NCI-H226 (cell line): ENCODE measurements around the gene GAPT.

ENCODE experiments used
- DNase-seq: peaks from one replicate; pipeline ENCODE4 v3.0.0-alpha.2; 2015

Gene GAPT

DNA sequence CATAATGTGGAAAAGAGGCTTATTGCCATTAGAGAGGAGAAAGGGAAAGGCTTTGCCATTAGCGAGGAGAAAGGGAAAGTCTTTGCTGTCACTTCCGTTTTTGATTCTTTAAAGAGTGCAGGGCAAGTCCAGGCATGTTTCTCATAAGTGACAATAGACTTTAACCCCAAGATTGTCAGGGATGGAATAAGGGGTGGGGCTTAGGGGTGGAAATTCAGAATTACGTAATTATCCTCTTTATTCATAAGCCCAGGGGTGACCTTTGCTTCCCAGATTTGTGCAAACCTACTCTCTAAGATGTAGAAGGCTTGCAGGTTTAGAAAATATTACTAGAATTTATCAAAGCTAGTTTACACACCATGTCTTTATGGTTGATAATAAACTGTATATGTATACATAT lies 29.1 kb upstream of the GAPT start:
- DNase-seq, result no peak

DNA sequence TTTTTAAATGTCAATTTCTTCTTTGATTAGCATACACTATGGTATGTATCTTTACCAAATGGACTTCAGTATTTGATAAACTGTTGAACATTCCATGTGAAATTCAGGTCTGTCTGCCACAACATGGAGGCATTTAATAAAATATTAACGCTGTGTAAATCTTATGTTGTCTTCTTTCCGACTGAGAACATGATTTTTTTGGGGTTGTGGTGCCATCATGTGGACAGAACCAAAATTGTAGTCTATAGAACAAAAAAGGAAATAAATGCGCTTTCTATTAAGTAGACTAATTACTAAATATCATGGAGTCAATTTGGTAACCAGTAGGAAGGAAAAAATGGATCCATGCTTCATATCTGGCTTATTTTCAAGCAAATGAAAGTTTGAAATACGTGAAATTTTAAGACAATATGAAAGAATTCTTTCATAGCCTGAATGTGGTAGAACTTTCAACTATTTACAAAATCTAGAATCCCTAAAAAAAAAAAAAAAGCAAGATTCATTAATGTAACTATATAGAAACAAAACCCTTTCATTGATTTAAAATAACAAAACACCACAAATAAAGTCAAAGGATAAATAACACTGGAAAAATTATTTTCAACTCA lies 28.5 kb upstream of the GAPT start:
- peak; percentile 45 for DNase-seq

DNA sequence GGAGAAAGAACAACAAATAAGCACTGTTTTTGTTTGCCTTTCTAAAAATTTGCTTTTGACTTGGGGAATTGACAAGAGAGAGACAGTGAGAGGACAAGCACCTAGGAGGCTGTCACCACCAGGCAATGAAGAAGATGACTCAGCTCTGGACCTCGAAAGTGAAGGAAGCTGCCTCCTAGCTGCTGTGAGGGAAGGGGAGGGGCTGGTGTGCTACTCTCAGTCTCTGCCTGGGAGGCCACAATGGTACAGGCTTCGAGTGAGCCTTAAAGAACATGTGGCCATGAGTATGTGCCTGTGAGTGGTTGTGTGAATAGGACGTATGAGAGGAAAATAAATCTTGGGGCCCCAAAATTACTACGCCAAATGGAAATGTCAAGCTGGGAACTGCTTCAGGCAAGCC lies 24.3 kb upstream of the GAPT start:
- peak; percentile 57 for DNase-seq

DNA sequence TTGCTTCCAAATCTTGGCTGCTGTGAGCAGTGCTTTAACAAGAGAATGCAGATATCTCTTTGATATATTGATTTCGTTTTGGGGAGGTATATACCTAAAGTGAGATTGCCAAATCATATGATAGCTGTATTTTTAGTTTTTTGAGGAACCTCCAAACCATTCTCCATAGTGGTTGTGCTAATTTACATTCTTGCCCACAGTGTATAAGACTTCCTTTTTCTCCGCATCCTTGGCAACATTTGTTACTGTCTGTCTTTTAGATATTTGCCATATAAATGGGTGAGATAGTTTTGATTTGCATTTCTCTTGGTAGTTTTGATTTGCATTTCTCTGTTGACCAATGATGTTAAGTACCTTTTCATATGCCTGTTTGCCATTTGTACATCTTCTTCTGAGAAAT lies 21.3 kb upstream of the GAPT start:
- no peak for DNase-seq

DNA sequence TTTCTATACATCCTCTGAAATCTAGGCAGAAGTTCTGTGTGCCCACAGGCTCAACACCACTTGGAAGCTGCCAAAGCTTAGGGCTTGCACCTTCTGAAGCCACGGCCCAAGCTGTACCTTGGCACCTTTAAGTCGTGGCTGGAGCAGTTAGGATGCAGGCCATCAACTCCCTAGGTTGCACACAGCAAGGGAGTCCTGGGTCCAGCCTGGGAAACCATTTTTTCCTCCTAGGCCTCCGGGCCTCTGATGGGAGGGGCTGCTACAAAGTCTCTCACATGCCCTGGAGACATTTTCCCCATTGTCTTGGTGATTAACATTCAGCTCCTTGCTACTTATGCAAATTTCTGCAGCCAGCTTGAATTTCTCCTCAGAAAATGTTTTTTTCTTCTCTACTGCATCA lies 15.8 kb upstream of the GAPT start:
- DNase-seq, result no peak

DNA sequence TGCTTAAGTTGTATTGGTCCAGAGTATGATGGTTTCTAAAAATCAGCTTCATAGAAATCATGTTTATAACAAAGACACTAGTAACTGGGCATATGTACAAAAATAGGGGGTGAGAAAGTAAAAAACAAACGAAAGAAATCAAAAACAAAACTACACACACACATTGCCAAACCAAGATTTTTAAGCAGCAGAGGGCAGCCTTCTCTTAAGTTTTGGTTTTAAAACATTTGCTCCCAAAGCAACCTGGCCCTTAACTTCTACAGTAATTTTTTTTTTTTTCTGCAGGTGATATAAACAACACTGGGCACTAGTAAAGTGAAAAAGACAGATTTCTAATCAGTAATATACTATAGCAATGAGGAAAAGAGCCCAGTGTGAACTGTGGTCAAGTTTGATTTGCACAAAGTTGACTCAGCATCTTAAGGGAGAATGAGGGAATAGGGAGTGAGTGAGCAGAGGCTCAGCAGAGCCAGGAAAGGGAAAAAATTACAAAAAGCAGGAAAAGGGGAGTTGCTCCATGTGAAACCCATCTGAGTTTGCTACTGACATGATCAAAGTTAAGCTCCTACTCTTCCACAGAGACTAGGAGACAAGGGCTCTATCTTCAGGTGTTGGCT lies 13.4 kb upstream of the GAPT start:
- no peak for DNase-seq

DNA sequence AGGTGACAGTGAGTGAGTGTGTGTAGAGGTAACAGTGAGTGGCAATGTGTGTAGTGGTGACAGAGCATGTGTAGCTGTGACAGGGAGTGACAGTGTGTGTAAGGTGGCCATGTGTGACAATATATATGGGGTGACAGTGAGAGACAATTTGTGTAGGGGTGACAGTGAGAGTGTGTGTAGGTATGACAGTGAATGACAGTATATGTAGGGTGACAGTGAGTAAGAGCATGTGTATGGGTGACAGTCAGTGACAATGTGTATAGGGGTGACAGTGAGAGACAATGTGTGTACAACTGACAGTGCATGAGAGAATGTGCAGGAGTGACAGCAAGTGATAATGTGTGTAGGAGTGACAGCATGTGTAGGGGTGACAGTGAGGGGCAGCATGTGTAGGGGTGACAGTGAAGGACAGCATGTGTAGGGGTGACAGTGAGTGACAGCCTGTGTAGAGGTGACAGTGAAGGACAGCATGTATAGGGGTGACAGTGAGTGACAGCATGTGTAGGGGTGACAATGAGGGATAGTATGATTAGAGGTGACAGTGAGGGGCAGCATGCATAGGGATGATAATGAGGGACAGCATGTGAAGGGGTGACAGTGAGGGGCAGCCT lies 10.1 kb upstream of the GAPT start:
- no peak for DNase-seq

DNA sequence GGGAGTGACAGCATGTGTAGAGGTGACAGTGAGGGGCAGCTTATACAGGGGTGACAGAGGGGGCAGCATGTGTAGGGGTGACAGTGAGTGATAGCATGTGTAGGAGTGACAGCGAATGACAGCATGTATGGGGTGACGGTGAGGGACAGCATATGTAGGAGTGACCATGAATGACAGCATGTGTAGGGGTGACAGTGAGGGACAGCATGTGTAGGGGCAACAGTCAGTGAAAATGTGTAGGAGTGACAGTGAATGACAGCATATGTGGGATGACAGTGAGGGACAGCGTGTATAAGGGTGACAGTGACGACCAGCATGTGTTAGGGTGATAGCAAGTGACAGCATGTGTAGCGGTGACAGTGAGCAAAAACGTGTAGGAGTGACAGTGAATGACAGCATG lies 9.4 kb upstream of the GAPT start:
- DNase-seq, result no peak

DNA sequence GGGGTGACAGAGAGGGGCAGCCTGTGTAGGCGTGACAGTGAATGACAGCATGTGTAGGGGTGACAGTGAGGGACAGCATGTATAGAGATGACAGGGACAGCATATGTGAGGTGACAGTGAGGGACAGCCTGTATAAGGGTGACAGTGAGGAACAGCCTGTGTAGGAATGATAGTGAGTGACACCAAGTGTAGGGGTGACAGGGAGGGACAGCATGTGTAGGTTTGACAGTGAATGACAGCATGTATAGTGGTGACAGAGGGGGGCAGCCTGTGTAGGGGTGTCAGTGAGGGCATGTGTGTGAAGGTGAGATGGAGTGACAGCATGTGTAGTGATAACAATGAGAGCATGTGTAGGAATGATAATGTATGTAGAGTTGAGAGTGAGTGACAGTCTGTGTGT lies 8.7 kb upstream of the GAPT start:
- no peak for DNase-seq

DNA sequence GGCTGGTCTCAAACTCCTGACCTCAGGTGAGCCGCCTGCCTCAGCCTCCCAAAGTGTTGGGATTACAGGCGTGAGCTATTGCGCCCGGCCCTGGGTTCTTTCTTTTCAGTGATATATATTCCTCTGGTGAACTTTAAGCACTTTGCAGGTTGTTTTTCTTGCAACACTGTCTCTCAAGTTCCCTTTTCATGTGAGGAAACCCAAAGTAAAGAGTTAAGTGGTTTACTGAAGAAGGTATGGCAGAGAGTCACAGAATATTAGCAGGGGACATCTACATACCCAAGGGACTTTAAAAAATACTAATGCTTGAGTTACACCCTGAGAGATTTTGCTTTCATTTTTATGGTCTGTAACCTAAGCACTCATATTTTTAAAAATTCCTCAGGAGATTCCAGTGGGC lies 6.7 kb upstream of the GAPT start:
- no peak for DNase-seq

DNA sequence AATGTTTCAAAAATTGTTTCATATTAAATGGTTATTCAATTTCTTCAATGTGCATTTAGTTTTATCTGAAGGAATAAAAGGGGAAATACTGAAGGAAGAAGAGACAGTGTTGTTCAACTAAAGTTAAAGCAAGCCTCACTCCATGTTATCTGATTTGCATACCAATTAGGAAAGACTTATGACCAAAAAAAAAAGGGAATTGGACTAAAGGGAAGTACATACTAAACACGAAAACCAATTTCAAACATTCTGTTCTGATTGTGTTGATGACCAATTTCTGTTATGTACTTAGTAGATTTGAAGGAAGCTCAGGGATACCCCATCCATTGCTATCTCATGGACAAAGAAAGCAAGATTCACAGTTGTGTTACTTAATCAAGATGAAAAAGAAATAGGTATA lies 4.9 kb upstream of the GAPT start:
- DNase-seq, result no peak

DNA sequence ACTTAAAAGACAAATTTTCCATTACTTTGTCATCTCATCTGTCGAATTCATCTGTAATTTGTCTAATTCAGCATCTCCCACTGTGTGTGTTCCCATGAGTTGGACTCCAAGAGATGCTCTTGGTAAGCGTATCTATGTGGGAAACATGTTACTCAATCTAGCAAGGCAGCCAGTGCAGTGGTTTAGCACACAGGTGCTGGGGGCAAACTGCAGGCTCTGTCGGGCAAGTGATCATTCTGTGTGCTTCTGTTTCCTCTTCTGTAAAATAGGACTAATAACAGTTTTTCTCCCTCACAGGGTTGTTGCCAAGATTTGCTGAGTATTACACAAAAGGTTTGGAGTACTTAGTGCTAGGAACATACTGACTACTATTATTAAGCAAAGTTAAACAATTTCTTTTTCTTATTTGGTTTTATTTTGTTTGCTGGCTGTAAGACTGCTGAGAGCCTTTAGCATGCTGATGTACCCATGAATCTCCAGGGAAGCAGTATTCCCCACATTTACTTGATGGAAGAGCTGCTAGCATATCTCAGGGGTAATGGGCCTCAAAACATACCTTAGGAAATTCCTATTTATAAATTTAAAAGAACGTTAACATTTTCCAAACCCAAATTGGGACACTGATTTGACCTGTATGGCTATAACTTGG lies 709 bp upstream of the GAPT start:
- no peak for DNase-seq

DNA sequence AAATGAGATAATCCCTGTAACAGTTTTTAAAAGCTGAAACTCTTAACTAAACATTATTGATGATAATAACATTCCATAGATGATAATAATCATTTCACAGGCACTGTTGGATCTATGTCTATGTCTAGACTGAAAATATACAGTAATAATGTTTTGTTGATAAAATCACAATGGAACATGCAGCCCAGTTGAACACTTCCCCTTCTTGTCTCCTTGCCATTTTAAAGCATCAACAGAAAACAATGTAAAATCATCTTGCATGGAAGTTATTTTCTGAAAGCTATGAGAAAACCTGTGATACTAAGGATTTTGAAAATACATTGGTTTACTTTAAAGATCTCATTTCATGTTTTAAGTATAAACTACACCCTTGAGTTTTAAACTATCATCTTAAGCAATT lies 1.9 kb downstream of the GAPT start:
- no peak for DNase-seq

DNA sequence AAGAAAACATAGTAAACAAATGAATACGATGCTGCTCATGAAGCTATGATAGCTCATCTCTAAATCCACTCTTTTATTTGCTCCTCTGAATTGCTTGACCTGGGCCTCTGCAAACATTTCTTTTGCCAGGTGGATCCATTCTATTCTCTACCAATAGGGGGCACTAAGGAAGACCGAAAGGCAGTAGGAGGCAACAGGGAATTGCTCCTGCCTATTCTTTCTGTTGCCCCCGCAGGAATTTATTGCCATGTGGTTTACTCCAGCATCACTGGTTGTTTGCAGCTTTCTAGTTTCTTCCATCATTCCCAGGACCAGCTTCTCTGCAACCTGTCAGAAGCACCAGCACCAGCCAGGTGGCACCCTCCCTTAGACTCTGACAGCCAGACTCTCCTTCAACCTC lies 5.3 kb downstream of the GAPT start:
- DNase-seq, result no peak

DNA sequence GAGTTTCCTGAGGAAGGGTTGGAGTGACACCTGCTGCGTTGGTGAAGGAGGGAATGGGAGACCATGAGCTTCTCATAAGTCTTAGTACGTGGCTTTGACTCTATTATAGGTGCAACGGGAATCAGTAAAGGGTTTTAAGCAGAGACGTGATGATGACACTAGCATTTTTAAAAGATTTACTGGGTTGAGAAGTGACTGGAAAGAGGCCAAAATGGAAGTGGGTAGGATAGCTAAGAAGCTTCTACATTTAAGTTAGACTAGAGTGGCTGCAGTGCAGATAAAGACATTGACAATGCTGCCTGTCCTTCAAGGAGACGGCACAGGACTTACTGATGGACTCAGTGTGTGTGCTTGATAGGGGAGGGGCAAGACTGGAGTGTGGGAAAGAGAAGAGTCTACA lies 6.2 kb downstream of the GAPT start:
- DNase-seq, result no peak

DNA sequence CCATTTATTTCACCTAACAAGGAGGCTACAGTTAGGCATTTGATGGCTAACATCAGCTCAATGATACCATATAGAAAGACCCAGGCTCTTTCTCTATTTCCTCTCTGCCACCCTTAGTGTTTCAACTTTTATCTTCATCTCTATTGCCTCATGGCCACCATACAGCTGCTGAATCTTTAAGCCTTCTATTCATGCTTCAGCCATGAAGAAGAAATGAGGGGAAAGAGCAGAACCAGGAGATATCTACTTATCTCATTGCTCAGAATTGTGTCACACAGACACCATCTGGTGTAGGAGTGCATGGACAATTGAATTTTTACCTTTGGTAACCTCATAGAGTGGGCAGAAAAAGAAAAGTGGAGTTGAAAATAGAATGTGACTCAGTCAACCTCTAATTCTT lies 6.7 kb downstream of the GAPT start:
- DNase-seq, result no peak

DNA sequence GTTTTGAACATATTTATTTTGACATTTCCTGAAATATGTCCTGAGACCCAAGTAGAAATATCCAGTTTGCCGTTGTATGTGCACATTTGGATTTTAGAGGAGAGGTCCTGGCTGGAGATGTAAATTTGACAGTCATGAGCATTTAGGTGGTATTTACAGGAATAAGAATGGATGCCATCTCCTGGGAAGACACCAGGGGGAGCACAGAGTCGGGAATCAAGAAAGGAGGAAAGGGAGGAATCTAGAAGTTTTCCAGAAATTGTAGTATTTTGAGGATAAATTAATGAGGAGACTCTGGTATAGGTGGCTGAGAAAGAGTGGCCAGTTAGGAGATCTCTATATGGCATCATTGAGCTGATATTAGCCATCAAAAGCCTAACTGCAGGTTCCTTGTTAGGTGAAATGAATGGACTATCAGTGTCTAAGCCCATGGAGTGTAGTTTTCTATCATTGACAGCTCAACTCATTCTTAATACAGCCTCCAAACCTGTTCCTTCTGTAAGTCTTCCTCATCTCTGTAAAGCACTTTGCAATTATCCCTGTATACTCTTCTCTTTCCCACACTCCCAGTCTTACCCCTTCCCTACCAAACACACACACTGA lies 7.2 kb downstream of the GAPT start:
- DNase-seq, result no peak

DNA sequence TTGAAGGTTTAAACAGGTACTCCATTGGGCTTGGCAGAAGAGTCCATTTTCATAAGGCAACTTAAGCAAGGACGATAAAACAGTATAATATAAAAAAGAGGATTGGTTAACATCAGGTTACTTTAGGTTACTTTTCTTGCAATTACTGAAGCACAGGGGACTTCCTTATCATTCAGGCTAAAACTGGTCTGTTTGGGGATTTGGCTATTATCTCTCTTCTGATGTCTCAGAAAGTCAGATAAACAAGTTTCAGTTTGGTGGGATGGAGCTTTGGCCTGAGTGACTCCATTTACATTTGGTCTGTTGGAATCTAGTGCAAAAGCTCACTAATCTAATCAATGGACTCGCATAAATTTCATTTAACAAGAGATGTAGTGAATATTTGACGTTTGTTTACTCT lies 8.0 kb downstream of the GAPT start:
- no peak for DNase-seq

DNA sequence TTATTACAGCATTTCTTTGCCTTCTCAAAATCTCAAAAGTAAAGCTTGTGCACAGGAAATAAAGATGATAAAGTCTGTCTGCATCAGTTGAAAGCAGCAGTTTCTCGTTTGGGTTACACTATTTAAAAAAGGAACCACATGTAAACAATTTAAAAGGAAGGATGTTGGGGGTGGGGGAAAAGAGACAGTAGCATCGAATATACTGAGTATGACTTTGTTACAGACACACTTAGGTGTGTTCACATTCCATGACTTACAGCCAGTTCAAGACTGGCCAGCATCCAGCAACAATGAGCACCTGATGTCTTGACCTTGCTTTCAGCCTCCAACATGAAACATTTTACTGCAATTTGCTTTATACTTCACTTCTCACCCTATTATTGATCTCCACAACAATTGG lies 8.7 kb downstream of the GAPT start:
- DNase-seq, result no peak

DNA sequence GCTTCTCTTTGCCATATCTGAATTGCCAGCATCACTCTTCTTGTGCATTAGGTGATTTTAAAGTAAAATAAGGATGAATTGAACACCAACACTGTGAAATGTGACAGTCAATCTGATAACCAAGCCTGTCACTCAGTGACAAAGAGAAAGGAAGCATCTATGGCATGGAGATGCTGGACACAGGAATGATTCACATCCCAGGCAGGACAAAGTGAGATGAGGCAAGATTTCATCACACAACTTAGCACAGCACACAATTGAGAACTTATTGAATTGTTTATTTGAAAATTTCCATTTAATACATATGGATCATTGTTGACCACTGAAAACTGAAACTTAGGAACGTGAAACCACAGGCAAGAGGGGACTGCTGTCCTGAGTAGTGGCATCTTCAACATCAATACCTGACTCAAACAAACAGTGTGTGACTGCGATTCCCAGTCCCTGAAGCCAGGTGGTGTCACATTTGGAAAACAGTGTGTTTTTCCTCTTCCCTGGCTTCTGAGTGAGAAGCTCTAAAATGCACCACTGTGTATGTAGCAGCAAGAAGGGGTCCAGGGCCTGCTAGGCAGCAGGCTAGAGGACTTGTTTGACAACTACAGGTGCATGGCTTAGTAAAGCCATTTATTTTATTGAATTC lies 10.7 kb downstream of the GAPT start:
- DNase-seq, result no peak

DNA sequence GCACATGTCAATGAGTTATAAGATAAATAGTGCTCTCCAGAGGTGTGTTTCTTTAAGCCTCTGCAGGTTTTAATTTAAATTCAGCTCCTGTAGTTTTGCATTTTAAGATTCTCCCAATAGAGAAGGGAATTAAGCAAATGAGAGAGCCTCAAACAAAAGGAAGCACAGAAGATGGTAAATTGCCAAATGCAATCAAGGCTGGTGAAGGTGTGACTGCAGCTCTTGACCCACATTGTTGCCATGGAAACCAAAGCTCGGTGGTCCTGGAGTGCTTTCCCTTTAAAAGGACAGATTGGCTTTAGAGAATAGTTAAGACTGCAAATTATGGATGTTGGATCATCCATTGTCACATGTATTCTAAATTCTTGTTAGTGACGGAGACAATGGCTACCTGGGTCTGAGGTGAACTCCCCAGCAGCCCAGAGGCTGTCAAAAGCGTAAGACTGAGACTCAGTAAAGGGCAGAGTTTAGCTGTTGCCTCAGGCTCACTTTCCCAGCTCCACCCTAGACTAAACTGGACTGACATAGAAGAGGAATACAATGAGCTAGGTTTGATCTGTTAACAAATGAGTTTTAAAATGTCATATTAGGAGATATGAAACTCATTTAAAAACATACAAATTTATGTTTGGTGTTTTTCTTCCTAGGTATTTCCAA lies 12.3 kb downstream of the GAPT start:
- no peak for DNase-seq

DNA sequence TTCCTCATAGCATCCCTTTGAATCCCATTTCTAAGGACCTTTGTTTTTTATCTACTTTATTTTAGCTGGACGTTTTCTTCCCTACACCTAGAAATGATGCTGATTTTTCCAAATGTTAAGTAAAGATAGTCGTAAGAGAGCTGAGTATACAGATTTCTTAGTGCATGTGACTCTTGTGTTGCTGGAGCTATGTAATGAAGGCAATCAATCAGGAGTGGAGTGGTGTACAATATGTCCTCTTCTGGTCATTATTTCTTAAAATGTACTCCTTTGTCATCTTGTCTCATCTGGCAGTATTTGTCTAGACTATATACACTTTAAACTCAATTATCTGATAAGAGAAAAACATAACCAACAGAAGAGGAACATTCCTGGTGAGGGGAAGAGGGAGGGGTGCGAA lies 13.5 kb downstream of the GAPT start:
- no peak for DNase-seq

DNA sequence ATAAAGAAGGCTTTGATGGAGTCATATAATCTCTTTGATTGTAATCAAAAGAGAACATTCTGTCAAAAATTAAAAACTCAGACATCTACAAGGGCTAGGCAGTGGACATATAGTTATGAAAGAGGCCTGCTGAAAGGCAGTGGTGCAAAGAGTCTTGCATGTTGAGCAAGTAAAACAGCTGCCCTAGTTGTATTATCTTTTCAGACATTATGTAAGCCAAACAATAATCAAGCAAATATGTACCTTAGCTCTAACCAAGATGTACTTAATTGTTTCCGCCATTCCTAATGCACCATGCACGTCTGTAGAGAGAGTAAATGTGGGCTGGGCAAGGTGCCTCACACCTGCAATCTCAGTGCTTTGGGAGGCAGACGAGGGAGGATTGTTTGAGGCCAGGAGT lies 14.3 kb downstream of the GAPT start:
- no peak for DNase-seq
